HepG2 (cell line): Measurements from ENCODE around the gene ZNF324B. TPM values are rescaled to one million over a fixed set of nuclear protein-coding genes. Genes with fewer than 3 reads are reported as not detected.
A peak's percentile ranks its signal among the peaks of the same experiment; 100 is the strongest.

Source experiments
- AFF4 ChIP-seq: sonication (generic); formaldehyde crosslinking; IDR thresholded peaks from 2 replicates; pipeline ENCODE4 v1.4.0; 2020; ENCODE audit warnings: missing genetic modification reagents
- BCL3 ChIP-seq: sonication (generic); formaldehyde crosslinking; IDR thresholded peaks from 2 replicates; pipeline ENCODE4 v1.5.1; 2020; ENCODE audit warnings: mild to moderate bottlenecking, missing genetic modification reagents, moderate library complexity
- CENPT ChIP-seq: sonication (generic); formaldehyde crosslinking; IDR thresholded peaks from 2 replicates; pipeline ENCODE4 v1.8.0; 2022; ENCODE audit warnings: low read depth, mild to moderate bottlenecking, moderate library complexity, missing genetic modification reagents
- CREBL2 ChIP-seq: sonication (generic); formaldehyde crosslinking; IDR thresholded peaks from 2 replicates; pipeline ENCODE4 v1.8.1; 2023; ENCODE audit warnings: missing genetic modification reagents, mild to moderate bottlenecking, borderline replicate concordance
- DBP ChIP-seq: sonication (generic); formaldehyde crosslinking; IDR thresholded peaks from 2 replicates; pipeline ENCODE4 v1.4.0; 2020; ENCODE audit warnings: missing genetic modification reagents; ENCODE audit errors: not compliant biosample characterization
- EZH2 ChIP-seq: conservative IDR thresholded peaks from 2 replicates; pipeline ENCODE4 v1.6.1; 2012; ENCODE audit warnings: mild to moderate bottlenecking, low read depth, low read length, moderate library complexity
- FOXP1 ChIP-seq, 2 experiments: fragments of 450-650 bp in 1 of 2; IDR thresholded peaks; 2 replicates each; pipeline ENCODE4 v1.6.1; 2017 to 2018; ENCODE audit warnings: antibody characterized with exemption in 1 of 2
- HDAC2 ChIP-seq: sonication (generic); formaldehyde crosslinking; IDR thresholded peaks from 2 replicates; pipeline ENCODE4 v1.4.0; 2020; ENCODE audit warnings: missing genetic modification reagents
- HNRNPH1 ChIP-seq: fragments of 200-400 bp; formaldehyde crosslinking; optimal IDR thresholded peaks from 2 replicates; pipeline ENCODE3; 2017; ENCODE audit warnings: mild to moderate bottlenecking, low read depth, low read length
- ISL2 ChIP-seq: sonication (generic); formaldehyde crosslinking; IDR thresholded peaks from 2 replicates; pipeline ENCODE4 v1.5.0; 2020; ENCODE audit warnings: missing genetic modification reagents
- KLF9 ChIP-seq: IDR thresholded peaks from 2 replicates; pipeline ENCODE4 v1.6.1; 2016; ENCODE audit warnings: low read depth
- POLR2A ChIP-seq, 2 experiments: IDR thresholded peaks; 2 replicates each; pipeline ENCODE4 v1.6.1; 2011; ENCODE audit warnings: low read depth in 2 of 2, low read length in 2 of 2, mild to moderate bottlenecking in 1 of 2, moderate library complexity in 1 of 2; ENCODE audit not compliant: insufficient read depth in 1 of 2
- SMAD9 ChIP-seq: sonication (generic); formaldehyde crosslinking; IDR thresholded peaks from 2 replicates; pipeline ENCODE4 v1.5.1; 2020; ENCODE audit warnings: mild to moderate bottlenecking, missing genetic modification reagents
- SOX13 ChIP-seq, 3 experiments: fragments of 450-650 bp in 1 of 3; sonication (generic) in 1 of 3; formaldehyde crosslinking in 1 of 3; IDR thresholded peaks in 2 of 3; conservative IDR thresholded peaks in 1 of 3; 2 replicates each; pipeline versions ENCODE4 v1.5.0 to v1.6.1; 2016 to 2020; ENCODE audit warnings: antibody characterized with exemption in 1 of 3, mild to moderate bottlenecking in 1 of 3, missing compliant biosample characterization in 1 of 3, missing genetic modification reagents in 1 of 3, moderate library complexity in 1 of 3
- SP4 ChIP-seq: sonication (generic); formaldehyde crosslinking; IDR thresholded peaks from 2 replicates; pipeline ENCODE4 v1.8.1; 2023; ENCODE audit warnings: mild to moderate bottlenecking, missing genetic modification reagents
- ZFP37 ChIP-seq: sonication (generic); formaldehyde crosslinking; IDR thresholded peaks from 2 replicates; pipeline ENCODE4 v1.4.0; 2020; ENCODE audit warnings: missing genetic modification reagents, borderline replicate concordance
- ZNF136 ChIP-seq: sonication (generic); formaldehyde crosslinking; IDR thresholded peaks from 2 replicates; pipeline ENCODE4 v1.8.1; 2022; ENCODE audit warnings: low read depth, mild to moderate bottlenecking, moderate library complexity, missing genetic modification reagents
- ZNF253 ChIP-seq: sonication (generic); formaldehyde crosslinking; IDR thresholded peaks from 2 replicates; pipeline ENCODE4 v1.8.0; 2022; ENCODE audit warnings: mild to moderate bottlenecking, missing genetic modification reagents, borderline replicate concordance
- ZNF280B ChIP-seq: sonication (generic); formaldehyde crosslinking; IDR thresholded peaks from 2 replicates; pipeline ENCODE4 v1.5.0; 2020; ENCODE audit warnings: missing genetic modification reagents, mild to moderate bottlenecking, borderline replicate concordance
- ZNF484 ChIP-seq: sonication (generic); formaldehyde crosslinking; IDR thresholded peaks from 2 replicates; pipeline ENCODE4 v1.5.1; 2020; ENCODE audit warnings: mild to moderate bottlenecking, low read depth, missing genetic modification reagents, borderline replicate concordance
- ZSCAN21 ChIP-seq: sonication (generic); formaldehyde crosslinking; IDR thresholded peaks from 2 replicates; pipeline ENCODE4 v1.8.0; 2022; ENCODE audit warnings: mild to moderate bottlenecking, missing genetic modification reagents, moderate library complexity, borderline replicate concordance
- polyA plus RNA-seq, 8 experiments: library from polyadenylated mRNA; depleted of rRNA in 3 of 8; stranded (reverse) in 7 of 8; unstranded in 1 of 8; fragments of >200 nt; fragmentation: Illumina TruSeq in 4 of 8; extraction: Trizol in 4 of 8; gene quantifications; 2 replicates each; pipeline versions ENCODE4 v1.2.1 to v1.2.3, GENCODE V29; 2011 to 2016; ENCODE audit warnings: low read depth in 4 of 8, missing spikeins in 1 of 8, mixed read lengths in 1 of 8; ENCODE audit not compliant: insufficient read depth in 1 of 8
- total RNA-seq, 5 experiments: library from RNA; depleted of rRNA; stranded (reverse); fragments of >200 nt; fragmentation: Illumina TruSeq; extraction: Trizol; gene quantifications; 2 replicates each; pipeline ENCODE4 v1.2.3, GENCODE V29; 2016; ENCODE audit warnings: low read depth in 1 of 5

ZNF324B gene
- total and polyA plus RNA-seq, 2 of the 13 experiments (the other 11 are each of a cell fraction or from before 2014, with no cell fraction given) = 0.53 to 3.0 TPM

- TF ChIP-seq DBP (CRISPR knock-in tag) (no peak), KLF9 (CRISPR knock-in tag) (no peak), FOXP1 (IDR thresholded peaks at IDR 0.05) (no peak), FOXP1 (CRISPR knock-in tag; IDR thresholded peaks at IDR 0.05) (no peak), HNRNPH1 (no peak), ZNF253 (no peak), ZNF280B (CRISPR knock-in tag) (no peak; the same call in 1 of the 2 replicates), SP4 (CRISPR knock-in tag) (peak; percentile 86), AFF4 (CRISPR knock-in tag) (no peak), CREBL2 (no peak; the same call in 1 of the 2 replicates), SMAD9 (no peak), ZFP37 (CRISPR knock-in tag) (no peak), ZSCAN21 (CRISPR knock-in tag) (no peak; the same call in 1 of the 2 replicates), BCL3 (CRISPR knock-in tag) (no peak), CENPT (CRISPR knock-in tag) (no peak), EZH2 (no peak), ISL2 (no peak; the same call in 1 of the 2 replicates), ZNF484 (no peak), HDAC2 (no peak), ZNF136 (CRISPR knock-in tag) (no peak), POLR2A (IDR thresholded peaks at IDR 0.05; ENCODE audit: insufficient read depth in 1 of 2, low read depth in 2 of 2, low read length in 2 of 2) (peak; percentile 64 to 74), SOX13 (IDR thresholded peaks at IDR 0.05) (no peak), SOX13 (CRISPR knock-in tag; conservative IDR thresholded peaks at IDR 0.05 in 1 of 2, IDR thresholded peaks at IDR 0.05 in 1 of 2) (no peak; a peak in 1 of 4 replicates)
Observed at GRCh38 chr19:58466760-58467589, 15.6 kb downstream of the ZNF324B start, which contains the start of gene ZNF324 (continued).
